Measurements from ENCODE around the gene RAB31. TPM values are rescaled to one million over a fixed set of nuclear protein-coding genes. Genes with fewer than 3 reads are reported as not detected.
A peak's percentile ranks its signal among the peaks of the same experiment; 100 is the strongest.

Gene RAB31
- total and polyA plus RNA-seq, 2 of the 13 experiments (the other 11 are each of a cell fraction or from before 2014, with no cell fraction given) = 1.1 to 1.7 TPM

DNA sequence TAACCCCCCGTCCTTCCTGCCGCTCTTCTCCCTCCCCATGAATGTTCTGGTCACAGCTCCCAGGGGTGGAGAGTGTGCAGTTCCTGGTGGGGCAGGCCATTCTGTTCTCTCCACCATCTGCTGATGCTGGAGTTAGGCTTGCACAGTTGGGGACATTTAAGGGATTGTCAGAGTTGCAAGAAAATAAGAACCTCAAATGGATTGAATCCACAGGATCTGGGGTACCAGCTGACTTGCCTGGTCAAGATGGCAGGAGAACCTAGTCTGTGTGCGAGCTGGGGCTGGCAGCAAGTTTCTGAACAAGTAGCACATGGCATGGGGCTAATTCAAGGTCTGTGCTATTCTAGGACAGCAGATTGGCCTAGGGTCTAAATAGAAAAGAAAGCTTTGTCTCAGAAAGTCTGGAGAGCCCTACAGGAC lies 116.9 kb downstream of the RAB31 start:
- Histone ChIP-seq H3K27me3 (ENCODE audit: control insufficient read depth in 1 of 2, insufficient read depth in 2 of 2, low read length in 2 of 2) (no peaks in the 10 kb centered on the region), H4K20me1 (ENCODE audit: insufficient read depth, low read length) (no peaks in the 10 kb centered on the region), H3K79me2 (ENCODE audit: insufficient read depth, low read length) (no peaks in the 10 kb centered on the region), H3K9ac (ENCODE audit: insufficient read depth, low read depth, low read length) (no peak overlapping the region), H3K4me3 (replicated peaks in 1 of 3; ENCODE audit: insufficient read depth in 1 of 3, low read depth in 2 of 3, low read length in 3 of 3) (no peak overlapping the region), H3K4me1 (ENCODE audit: insufficient read depth, low read length) (peaks cover 23% of the 10 kb centered on the region), H2AFZ (ENCODE audit: low read length) (no peak overlapping the region), H3K27ac (ENCODE audit: extremely low read length, insufficient read depth, low read length) (no peak overlapping the region), H3K9me3 (ENCODE audit: low read length) (no peaks in the 10 kb centered on the region), H3K36me3 (replicated peaks in 1 of 2; ENCODE audit: control insufficient read depth in 1 of 2, insufficient read depth in 2 of 2, low read length in 2 of 2) (no peaks in the 10 kb centered on the region), H3K4me2 (ENCODE audit: low read depth, low read length) (peak overlapping the region; percentile 44)
- TF ChIP-seq BRCA1 (CRISPR knock-in tag; IDR thresholded peaks at IDR 0.05) = no peak
- TF ChIP-seq ZNF33A (CRISPR knock-in tag; IDR thresholded peaks at IDR 0.05; ENCODE audit: borderline replicate concordance) = no peak
- no peak for TF ChIP-seq CEBPG (CRISPR knock-in tag; IDR thresholded peaks at IDR 0.05)
- no peak for TF ChIP-seq ZNF605 (CRISPR knock-in tag; IDR thresholded peaks at IDR 0.05)
- no peak for TF ChIP-seq SOX6 (IDR thresholded peaks at IDR 0.05)
- TF ChIP-seq SOX6 (CRISPR knock-in tag; IDR thresholded peaks at IDR 0.05) = no peak
- TF ChIP-seq, protein P1, sequence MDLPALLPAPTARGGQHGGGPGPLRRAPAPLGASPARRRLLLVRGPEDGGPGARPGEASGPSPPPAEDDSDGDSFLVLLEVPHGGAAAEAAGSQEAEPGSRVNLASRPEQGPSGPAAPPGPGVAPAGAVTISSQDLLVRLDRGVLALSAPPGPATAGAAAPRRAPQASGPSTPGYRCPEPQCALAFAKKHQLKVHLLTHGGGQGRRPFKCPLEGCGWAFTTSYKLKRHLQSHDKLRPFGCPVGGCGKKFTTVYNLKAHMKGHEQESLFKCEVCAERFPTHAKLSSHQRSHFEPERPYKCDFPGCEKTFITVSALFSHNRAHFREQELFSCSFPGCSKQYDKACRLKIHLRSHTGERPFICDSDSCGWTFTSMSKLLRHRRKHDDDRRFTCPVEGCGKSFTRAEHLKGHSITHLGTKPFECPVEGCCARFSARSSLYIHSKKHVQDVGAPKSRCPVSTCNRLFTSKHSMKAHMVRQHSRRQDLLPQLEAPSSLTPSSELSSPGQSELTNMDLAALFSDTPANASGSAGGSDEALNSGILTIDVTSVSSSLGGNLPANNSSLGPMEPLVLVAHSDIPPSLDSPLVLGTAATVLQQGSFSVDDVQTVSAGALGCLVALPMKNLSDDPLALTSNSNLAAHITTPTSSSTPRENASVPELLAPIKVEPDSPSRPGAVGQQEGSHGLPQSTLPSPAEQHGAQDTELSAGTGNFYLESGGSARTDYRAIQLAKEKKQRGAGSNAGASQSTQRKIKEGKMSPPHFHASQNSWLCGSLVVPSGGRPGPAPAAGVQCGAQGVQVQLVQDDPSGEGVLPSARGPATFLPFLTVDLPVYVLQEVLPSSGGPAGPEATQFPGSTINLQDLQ (CRISPR knock-in tag; IDR thresholded peaks at IDR 0.05) = no peak
- TF ChIP-seq NONO (IDR thresholded peaks at IDR 0.05) = no peak
- TF ChIP-seq NONO (CRISPR knock-in tag; conservative IDR thresholded peaks at IDR 0.05) = no peak
- TF ChIP-seq ISX (CRISPR knock-in tag; conservative IDR thresholded peaks at IDR 0.05) = no peak
- TF ChIP-seq, protein P2, sequence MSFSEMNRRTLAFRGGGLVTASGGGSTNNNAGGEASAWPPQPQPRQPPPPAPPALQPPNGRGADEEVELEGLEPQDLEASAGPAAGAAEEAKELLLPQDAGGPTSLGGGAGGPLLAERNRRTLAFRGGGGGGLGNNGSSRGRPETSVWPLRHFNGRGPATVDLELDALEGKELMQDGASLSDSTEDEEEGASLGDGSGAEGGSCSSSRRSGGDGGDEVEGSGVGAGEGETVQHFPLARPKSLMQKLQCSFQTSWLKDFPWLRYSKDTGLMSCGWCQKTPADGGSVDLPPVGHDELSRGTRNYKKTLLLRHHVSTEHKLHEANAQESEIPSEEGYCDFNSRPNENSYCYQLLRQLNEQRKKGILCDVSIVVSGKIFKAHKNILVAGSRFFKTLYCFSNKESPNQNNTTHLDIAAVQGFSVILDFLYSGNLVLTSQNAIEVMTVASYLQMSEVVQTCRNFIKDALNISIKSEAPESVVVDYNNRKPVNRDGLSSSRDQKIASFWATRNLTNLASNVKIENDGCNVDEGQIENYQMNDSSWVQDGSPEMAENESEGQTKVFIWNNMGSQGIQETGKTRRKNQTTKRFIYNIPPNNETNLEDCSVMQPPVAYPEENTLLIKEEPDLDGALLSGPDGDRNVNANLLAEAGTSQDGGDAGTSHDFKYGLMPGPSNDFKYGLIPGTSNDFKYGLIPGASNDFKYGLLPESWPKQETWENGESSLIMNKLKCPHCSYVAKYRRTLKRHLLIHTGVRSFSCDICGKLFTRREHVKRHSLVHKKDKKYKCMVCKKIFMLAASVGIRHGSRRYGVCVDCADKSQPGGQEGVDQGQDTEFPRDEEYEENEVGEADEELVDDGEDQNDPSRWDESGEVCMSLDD (CRISPR knock-in tag; IDR thresholded peaks at IDR 0.05; ENCODE audit: borderline replicate concordance) = no peak
- no peak for TF ChIP-seq ZNF224 (CRISPR knock-in tag; IDR thresholded peaks at IDR 0.05)
- TF ChIP-seq NFIB (CRISPR knock-in tag; IDR thresholded peaks at IDR 0.05; ENCODE audit: borderline replicate concordance) = no peak
- TF ChIP-seq MED8 (CRISPR knock-in tag; IDR thresholded peaks at IDR 0.05; ENCODE audit: insufficient replicate concordance) = no peak
- TF ChIP-seq ZNF367 (CRISPR knock-in tag; IDR thresholded peaks at IDR 0.05; ENCODE audit: borderline replicate concordance) = no peak
- no peak for TF ChIP-seq AKAP8 (CRISPR knock-in tag; IDR thresholded peaks at IDR 0.05)
- FAIRE-seq (no peak), ATAC-seq (no peak), DNase-seq (ENCODE audit: low spot score) (no peak)
- CTCF ChIA-PET (ENCODE audit: low intra/inter-chr PET ratio, low total read pairs) = no interaction called here
- 74% methylated on average over 3 of the region's 3 CpGs for WGBS (ENCODE audit: low lambda C conversion rate)
- no TSS peak for BruUV-seq (replicated peaks)
- in situ Hi-C loops (cut with HindIII; ENCODE audit: extremely low pct_ligation_motif_present, low pct_unique_long_range_greater_than_20kb) (no loop called here), intact Hi-C loops (cut with micrococcal nuclease; ENCODE audit: unreplicated experiment) (no loop called here)
- POLR2A ChIA-PET = no interaction called here
